H1 (cell line): ENCODE results near the gene RNASET2. TPM values are rescaled to one million over a fixed set of nuclear protein-coding genes. Genes with fewer than 3 reads are reported as not detected.

Experiments used
- BRCA1 ChIP-seq: IDR thresholded peaks from 2 replicates; pipeline ENCODE4 v1.6.1; 2012; ENCODE audit warnings: low read depth, low read length, improper control_type of control experiment
- FOSL1 ChIP-seq: IDR thresholded peaks from 2 replicates; pipeline ENCODE4 v1.6.1; 2011; ENCODE audit warnings: mild to moderate bottlenecking, low read depth, low read length, moderate library complexity; ENCODE audit not compliant: insufficient read depth
- KDM4A ChIP-seq: IDR thresholded peaks from one replicate; pipeline ENCODE4 v1.7.1; 2012; ENCODE audit warnings: low read depth, mild to moderate bottlenecking, moderate library complexity, low read length, inconsistent platforms; ENCODE audit not compliant: severe bottlenecking
- MAFK ChIP-seq: IDR thresholded peaks from 2 replicates; pipeline ENCODE4 v1.6.1; 2012; ENCODE audit warnings: low read depth, mild to moderate bottlenecking, improper control_type of control experiment, low read length
- POU5F1 ChIP-seq: IDR thresholded peaks from 2 replicates; pipeline ENCODE4 v1.6.1; 2011; ENCODE audit warnings: low read depth, mild to moderate bottlenecking, low read length, moderate library complexity
- SIN3A ChIP-seq, 2 experiments: IDR thresholded peaks in 1 of 2; conservative IDR thresholded peaks in 1 of 2; 2 replicates each; pipeline ENCODE4 v1.6.1; 2011 to 2012; ENCODE audit warnings: low read length in 2 of 2, improper control_type of control experiment in 1 of 2, low read depth in 1 of 2, mild to moderate bottlenecking in 1 of 2
- SIRT6 ChIP-seq: IDR thresholded peaks from one replicate; pipeline ENCODE4 v1.7.1; 2012; ENCODE audit warnings: low read length, inconsistent platforms
- SUZ12 ChIP-seq: fragments of 200-600 bp; sonication (generic); IDR thresholded peaks from 2 replicates; pipeline ENCODE4 v1.6.1; 2012; ENCODE audit warnings: mild to moderate bottlenecking, inconsistent platforms, low read length, moderate library complexity, mixed read lengths
- TAF1 ChIP-seq: IDR thresholded peaks from 2 replicates; pipeline ENCODE4 v1.6.1; 2011; ENCODE audit warnings: mild to moderate bottlenecking, low read depth, low read length
- TAF7 ChIP-seq: optimal IDR thresholded peaks from 2 replicates; pipeline ENCODE3; 2011; ENCODE audit warnings: low read depth, mild to moderate bottlenecking, inconsistent platforms, low read length, moderate library complexity, borderline replicate concordance
- TCF12 ChIP-seq: IDR thresholded peaks from 2 replicates; pipeline ENCODE4 v1.6.1; 2011; ENCODE audit warnings: low read depth, mild to moderate bottlenecking, low read length
- polyA plus RNA-seq, 7 experiments: library from polyadenylated mRNA; depleted of rRNA in 3 of 7; stranded (reverse) in 5 of 7; unstranded in 2 of 7; fragments of >200 nt in 5 of 7; fragments of 200-250 nt in 2 of 7; gene quantifications; 1 replicate in 5 of 7; 2 replicates in 1 of 7; 4 replicates in 1 of 7; pipeline versions ENCODE4 v1.2.1 to v1.2.3, GENCODE V29; 2011 to 2013; ENCODE audit warnings: missing spikeins in 2 of 7, mixed read lengths in 2 of 7
- total RNA-seq: library from RNA; stranded (reverse); fragmentation: NEBNext Ultra II Directional; extraction: Animal tissue kit (Norgen Biotek cat#: 25700); gene quantifications from 2 replicates; pipeline ENCODE4 v1.2.1, GENCODE V29; 2021
- TF ChIP-seq, protein P1 (sequence below): fragments of 300-600 bp; sonication (generic); IDR thresholded peaks from 2 replicates; pipeline ENCODE4 v1.7.1; 2012; ENCODE audit warnings: low read length, moderate library complexity, mild to moderate bottlenecking, inconsistent platforms; ENCODE audit not compliant: insufficient replicate concordance

Gene RNASET2
- total and polyA plus RNA-seq, 2 of the 8 experiments (the other 6 are each of a cell fraction or from before 2014, with no cell fraction given), result 15.7 to 22.9 TPM

DNA sequence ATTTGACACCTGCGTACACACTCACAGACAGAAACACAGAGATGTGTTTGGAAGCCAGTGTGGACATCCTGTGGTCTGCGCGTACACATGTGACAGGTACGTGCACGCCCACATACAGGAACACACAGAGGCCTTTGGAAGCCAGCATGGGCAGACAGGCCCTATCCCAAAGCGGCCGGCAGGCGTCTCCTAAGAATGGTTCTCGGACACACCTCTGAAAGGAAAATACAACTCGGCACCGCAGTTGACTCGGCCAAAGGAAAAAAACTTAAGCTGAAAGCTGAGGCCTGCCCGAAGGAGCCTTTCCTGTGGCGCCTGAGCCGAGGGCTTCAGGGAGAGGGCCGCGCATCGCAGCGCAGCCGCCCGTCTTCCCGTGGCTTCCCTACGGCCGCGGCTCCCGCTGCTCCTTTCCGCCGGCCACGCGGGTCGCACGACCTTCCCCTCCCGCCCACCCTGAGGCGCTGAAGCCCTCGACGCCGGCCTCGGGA, 41.5 kb upstream of the RNASET2 start (continued):
- TF ChIP-seq KDM4A (no peak), SIN3A (conservative IDR thresholded peaks at IDR 0.05 in 1 of 2, IDR thresholded peaks at IDR 0.05 in 1 of 2; ENCODE audit: low read depth in 1 of 2, low read length in 2 of 2) (0 out of 4 replicates have a peak, but pooled peaks of 1 of the 2 experiments have one; percentile 21), TAF1 (no peak), SUZ12 (no peak), SIRT6 (no peak), FOSL1 (no peak), POU5F1 (no peak), TAF7 (no peak), BRCA1 (no peak), TCF12 (no peak), MAFK (no peak)
- TF ChIP-seq, protein P1, sequence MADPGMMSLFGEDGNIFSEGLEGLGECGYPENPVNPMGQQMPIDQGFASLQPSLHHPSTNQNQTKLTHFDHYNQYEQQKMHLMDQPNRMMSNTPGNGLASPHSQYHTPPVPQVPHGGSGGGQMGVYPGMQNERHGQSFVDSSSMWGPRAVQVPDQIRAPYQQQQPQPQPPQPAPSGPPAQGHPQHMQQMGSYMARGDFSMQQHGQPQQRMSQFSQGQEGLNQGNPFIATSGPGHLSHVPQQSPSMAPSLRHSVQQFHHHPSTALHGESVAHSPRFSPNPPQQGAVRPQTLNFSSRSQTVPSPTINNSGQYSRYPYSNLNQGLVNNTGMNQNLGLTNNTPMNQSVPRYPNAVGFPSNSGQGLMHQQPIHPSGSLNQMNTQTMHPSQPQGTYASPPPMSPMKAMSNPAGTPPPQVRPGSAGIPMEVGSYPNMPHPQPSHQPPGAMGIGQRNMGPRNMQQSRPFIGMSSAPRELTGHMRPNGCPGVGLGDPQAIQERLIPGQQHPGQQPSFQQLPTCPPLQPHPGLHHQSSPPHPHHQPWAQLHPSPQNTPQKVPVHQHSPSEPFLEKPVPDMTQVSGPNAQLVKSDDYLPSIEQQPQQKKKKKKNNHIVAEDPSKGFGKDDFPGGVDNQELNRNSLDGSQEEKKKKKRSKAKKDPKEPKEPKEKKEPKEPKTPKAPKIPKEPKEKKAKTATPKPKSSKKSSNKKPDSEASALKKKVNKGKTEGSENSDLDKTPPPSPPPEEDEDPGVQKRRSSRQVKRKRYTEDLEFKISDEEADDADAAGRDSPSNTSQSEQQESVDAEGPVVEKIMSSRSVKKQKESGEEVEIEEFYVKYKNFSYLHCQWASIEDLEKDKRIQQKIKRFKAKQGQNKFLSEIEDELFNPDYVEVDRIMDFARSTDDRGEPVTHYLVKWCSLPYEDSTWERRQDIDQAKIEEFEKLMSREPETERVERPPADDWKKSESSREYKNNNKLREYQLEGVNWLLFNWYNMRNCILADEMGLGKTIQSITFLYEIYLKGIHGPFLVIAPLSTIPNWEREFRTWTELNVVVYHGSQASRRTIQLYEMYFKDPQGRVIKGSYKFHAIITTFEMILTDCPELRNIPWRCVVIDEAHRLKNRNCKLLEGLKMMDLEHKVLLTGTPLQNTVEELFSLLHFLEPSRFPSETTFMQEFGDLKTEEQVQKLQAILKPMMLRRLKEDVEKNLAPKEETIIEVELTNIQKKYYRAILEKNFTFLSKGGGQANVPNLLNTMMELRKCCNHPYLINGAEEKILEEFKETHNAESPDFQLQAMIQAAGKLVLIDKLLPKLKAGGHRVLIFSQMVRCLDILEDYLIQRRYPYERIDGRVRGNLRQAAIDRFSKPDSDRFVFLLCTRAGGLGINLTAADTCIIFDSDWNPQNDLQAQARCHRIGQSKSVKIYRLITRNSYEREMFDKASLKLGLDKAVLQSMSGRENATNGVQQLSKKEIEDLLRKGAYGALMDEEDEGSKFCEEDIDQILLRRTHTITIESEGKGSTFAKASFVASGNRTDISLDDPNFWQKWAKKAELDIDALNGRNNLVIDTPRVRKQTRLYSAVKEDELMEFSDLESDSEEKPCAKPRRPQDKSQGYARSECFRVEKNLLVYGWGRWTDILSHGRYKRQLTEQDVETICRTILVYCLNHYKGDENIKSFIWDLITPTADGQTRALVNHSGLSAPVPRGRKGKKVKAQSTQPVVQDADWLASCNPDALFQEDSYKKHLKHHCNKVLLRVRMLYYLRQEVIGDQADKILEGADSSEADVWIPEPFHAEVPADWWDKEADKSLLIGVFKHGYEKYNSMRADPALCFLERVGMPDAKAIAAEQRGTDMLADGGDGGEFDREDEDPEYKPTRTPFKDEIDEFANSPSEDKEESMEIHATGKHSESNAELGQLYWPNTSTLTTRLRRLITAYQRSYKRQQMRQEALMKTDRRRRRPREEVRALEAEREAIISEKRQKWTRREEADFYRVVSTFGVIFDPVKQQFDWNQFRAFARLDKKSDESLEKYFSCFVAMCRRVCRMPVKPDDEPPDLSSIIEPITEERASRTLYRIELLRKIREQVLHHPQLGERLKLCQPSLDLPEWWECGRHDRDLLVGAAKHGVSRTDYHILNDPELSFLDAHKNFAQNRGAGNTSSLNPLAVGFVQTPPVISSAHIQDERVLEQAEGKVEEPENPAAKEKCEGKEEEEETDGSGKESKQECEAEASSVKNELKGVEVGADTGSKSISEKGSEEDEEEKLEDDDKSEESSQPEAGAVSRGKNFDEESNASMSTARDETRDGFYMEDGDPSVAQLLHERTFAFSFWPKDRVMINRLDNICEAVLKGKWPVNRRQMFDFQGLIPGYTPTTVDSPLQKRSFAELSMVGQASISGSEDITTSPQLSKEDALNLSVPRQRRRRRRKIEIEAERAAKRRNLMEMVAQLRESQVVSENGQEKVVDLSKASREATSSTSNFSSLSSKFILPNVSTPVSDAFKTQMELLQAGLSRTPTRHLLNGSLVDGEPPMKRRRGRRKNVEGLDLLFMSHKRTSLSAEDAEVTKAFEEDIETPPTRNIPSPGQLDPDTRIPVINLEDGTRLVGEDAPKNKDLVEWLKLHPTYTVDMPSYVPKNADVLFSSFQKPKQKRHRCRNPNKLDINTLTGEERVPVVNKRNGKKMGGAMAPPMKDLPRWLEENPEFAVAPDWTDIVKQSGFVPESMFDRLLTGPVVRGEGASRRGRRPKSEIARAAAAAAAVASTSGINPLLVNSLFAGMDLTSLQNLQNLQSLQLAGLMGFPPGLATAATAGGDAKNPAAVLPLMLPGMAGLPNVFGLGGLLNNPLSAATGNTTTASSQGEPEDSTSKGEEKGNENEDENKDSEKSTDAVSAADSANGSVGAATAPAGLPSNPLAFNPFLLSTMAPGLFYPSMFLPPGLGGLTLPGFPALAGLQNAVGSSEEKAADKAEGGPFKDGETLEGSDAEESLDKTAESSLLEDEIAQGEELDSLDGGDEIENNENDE, result no peak
